K562 (cell line): ENCODE results near the gene FCSK. TPM values are rescaled to one million over a fixed set of nuclear protein-coding genes. Genes with fewer than 3 reads are reported as not detected.

ENCODE experiments used
- AFF4 ChIP-seq: sonication (generic); formaldehyde crosslinking; IDR thresholded peaks from 2 replicates; pipeline ENCODE4 v1.8.0; 2023; ENCODE audit warnings: mild to moderate bottlenecking, missing genetic modification reagents
- BACH1 ChIP-seq: fragments of 200-800 bp; sonication (Bioruptor generic); IDR thresholded peaks from 2 replicates; pipeline ENCODE4 v1.6.1; 2016; ENCODE audit warnings: missing genetic modification characterization, missing compliant biosample characterization
- CHAMP1 ChIP-seq: fragments of 450-650 bp; IDR thresholded peaks from 2 replicates; pipeline ENCODE4 v1.6.1; 2016; ENCODE audit warnings: mild to moderate bottlenecking
- E2F6 ChIP-seq, 2 experiments: IDR thresholded peaks; 2 replicates each; pipeline ENCODE4 v1.6.1; 2011; ENCODE audit warnings: borderline replicate concordance in 1 of 2, control low read depth in 1 of 2, low read depth in 1 of 2, low read length in 1 of 2, mild to moderate bottlenecking in 1 of 2, mixed read lengths in 1 of 2, moderate library complexity in 1 of 2; ENCODE audit not compliant: insufficient read depth in 1 of 2, insufficient read length in 1 of 2, poor library complexity in 1 of 2, severe bottlenecking in 1 of 2; ENCODE audit errors: extremely low read depth in 1 of 2
- ELK1 ChIP-seq: sonication (generic); formaldehyde crosslinking; IDR thresholded peaks from 2 replicates; pipeline ENCODE4 v1.8.1; 2022; ENCODE audit warnings: missing genetic modification reagents
- EP300 ChIP-seq: IDR thresholded peaks from 2 replicates; pipeline ENCODE4 v1.6.1; 2012; ENCODE audit warnings: low read length, improper control_type of control experiment
- HCFC1 ChIP-seq: IDR thresholded peaks from 2 replicates; pipeline ENCODE4 v1.6.1; 2012; ENCODE audit warnings: low read depth, low read length, improper control_type of control experiment
- HDGF ChIP-seq: fragments of 450-650 bp; IDR thresholded peaks from 2 replicates; pipeline ENCODE4 v1.6.1; 2016
- HMG20A ChIP-seq: fragments of 450-650 bp; formaldehyde crosslinking; conservative IDR thresholded peaks from 2 replicates; pipeline ENCODE4 v1.4.0; 2020; ENCODE audit warnings: mild to moderate bottlenecking, mixed read lengths
- LARP7 ChIP-seq: fragments of 450-650 bp; IDR thresholded peaks from 2 replicates; pipeline ENCODE4 v1.6.1; 2016
- POLR2G ChIP-seq: fragments of 200-400 bp; formaldehyde crosslinking; IDR thresholded peaks from 2 replicates; pipeline ENCODE4 v1.6.1; 2017; ENCODE audit warnings: low read depth, mild to moderate bottlenecking, antibody characterized with exemption, low read length, moderate library complexity
- SPI1 ChIP-seq: IDR thresholded peaks from 2 replicates; pipeline ENCODE4 v1.6.1; 2011; ENCODE audit warnings: low read depth, low read length, control low read depth, borderline replicate concordance
- SRSF9 ChIP-seq: fragments of 200-400 bp; formaldehyde crosslinking; IDR thresholded peaks from 2 replicates; pipeline ENCODE4 v1.6.1; 2017; ENCODE audit warnings: low read depth, low read length, borderline replicate concordance
- TAF9B ChIP-seq: fragments of 450-650 bp; IDR thresholded peaks from 2 replicates; pipeline ENCODE4 v1.6.1; 2018; ENCODE audit warnings: mild to moderate bottlenecking; ENCODE audit not compliant: partially characterized antibody
- TARDBP ChIP-seq: fragments of 450-650 bp; IDR thresholded peaks from 2 replicates; pipeline ENCODE4 v1.6.1; 2016
- ZNF134 ChIP-seq: fragments of 250-450 bp; sonication (Bioruptor Pico); conservative IDR thresholded peaks from 2 replicates; pipeline ENCODE4 v1.4.0; 2020
- ZNF23 ChIP-seq: fragments of 250-450 bp; sonication (Bioruptor Pico); IDR thresholded peaks from 2 replicates; pipeline ENCODE4 v1.4.0; 2020; ENCODE audit warnings: mild to moderate bottlenecking
- ZNF280A ChIP-seq: fragments of 450-650 bp; IDR thresholded peaks from 2 replicates; pipeline ENCODE4 v1.6.1; 2018; ENCODE audit warnings: mild to moderate bottlenecking, low read depth; ENCODE audit not compliant: partially characterized antibody
- ZNF696 ChIP-seq: fragments of 250-450 bp; sonication (Bioruptor Pico); conservative IDR thresholded peaks from 2 replicates; pipeline ENCODE4 v1.4.0; 2020; ENCODE audit warnings: mild to moderate bottlenecking, moderate library complexity
- polyA plus RNA-seq, 8 experiments: library from polyadenylated mRNA; depleted of rRNA in 4 of 8; stranded (reverse) in 5 of 8; unstranded in 3 of 8; fragments of >200 nt; fragmentation: Nextera tagmentation in 2 of 8; fragmentation: Illumina TruSeq in 1 of 8; extraction: Ambion mirVana in 2 of 8; extraction: Trizol in 1 of 8; gene quantifications; 2 replicates each; pipeline versions ENCODE4 v1.2.1 to v1.2.3, GENCODE V29; 2011 to 2014; ENCODE audit warnings: inconsistent platforms in 1 of 8, missing spikeins in 1 of 8
- total RNA-seq, 7 experiments: library from RNA; depleted of rRNA in 6 of 7; stranded (reverse); fragments of >200 nt in 6 of 7; fragmentation: Illumina TruSeq in 2 of 7; extraction: Trizol in 2 of 7; gene quantifications; 2 replicates each; pipeline versions ENCODE4 v1.2.1 to v1.2.3, GENCODE V29; 2011 to 2021; ENCODE audit warnings: low replicate concordance in 1 of 7

FCSK gene
- total and polyA plus RNA-seq, 9 of the 15 experiments (the other 6 are each of a cell fraction or from before 2014, with no cell fraction given), result 0.92 to 18.6 (median 8.3) TPM

- TF ChIP-seq SPI1 (no peak), ELK1 (no peak), HMG20A (no peak), ZNF696 (CRISPR knock-in tag) (no peak), EP300 (peak; percentile 86), AFF4 (CRISPR knock-in tag) (no peak), POLR2G (0 out of 2 replicates have a peak, but pooled peaks have one; percentile 16), ZNF23 (CRISPR knock-in tag) (no peak), LARP7 (no peak), ZNF280A (no peak), HDGF (no peak), SRSF9 (no peak), E2F6 (IDR thresholded peaks at IDR 0.05; ENCODE audit: borderline replicate concordance in 1 of 2, extremely low read depth in 1 of 2, insufficient read depth in 1 of 2, insufficient read length in 1 of 2, low read depth in 1 of 2, low read length in 1 of 2, poor library complexity in 1 of 2, severe bottlenecking in 1 of 2) (no peak), BACH1 (tag) (no peak; the same call in 1 of the 2 replicates), TAF9B (peak; percentile 68), CHAMP1 (no peak), TARDBP (no peak), HCFC1 (0 out of 2 replicates have a peak, but pooled peaks have one; percentile 19), ZNF134 (CRISPR knock-in tag) (no peak)
Measured at GRCh38 chr16:70437017-70437581, 17.3 kb upstream of the FCSK start (continued).
